ENCODE data around the gene WFDC12.
A peak's percentile ranks its signal among the peaks of the same experiment; 100 is the strongest.

WFDC12 gene

DNA sequence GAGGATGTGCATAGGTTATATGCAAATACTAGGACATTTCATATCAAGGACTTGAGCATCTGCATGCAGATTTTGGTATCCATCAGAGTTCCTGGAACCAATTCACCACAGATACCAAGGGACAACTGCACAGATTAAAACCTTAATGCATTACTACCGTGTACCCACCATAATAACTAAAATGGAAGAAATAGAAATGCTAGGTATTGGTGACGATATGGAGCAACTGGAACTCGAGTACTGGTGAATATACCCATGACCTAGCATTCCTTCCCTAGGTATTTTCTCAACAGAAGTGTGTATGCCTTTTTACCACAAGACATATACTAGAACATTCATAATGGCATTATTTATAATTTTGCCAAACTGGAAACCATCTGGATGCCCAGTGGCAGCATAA lies 41.8 kb downstream of the WFDC12 start:
- TF ChIP-seq CTCF (IDR thresholded peaks at IDR 0.05; ENCODE audit: low read depth, low read length, missing control alignments), result no peak
- in situ Hi-C loops (cut with HindIII; ENCODE audit: low sequenced_read_pairs), result no loop called here
- H3K4me3 ChIP-seq (ENCODE audit: low read depth, low read length), result no peak overlapping the region
- no peak for DNase-seq (ENCODE audit: low read depth)

DNA sequence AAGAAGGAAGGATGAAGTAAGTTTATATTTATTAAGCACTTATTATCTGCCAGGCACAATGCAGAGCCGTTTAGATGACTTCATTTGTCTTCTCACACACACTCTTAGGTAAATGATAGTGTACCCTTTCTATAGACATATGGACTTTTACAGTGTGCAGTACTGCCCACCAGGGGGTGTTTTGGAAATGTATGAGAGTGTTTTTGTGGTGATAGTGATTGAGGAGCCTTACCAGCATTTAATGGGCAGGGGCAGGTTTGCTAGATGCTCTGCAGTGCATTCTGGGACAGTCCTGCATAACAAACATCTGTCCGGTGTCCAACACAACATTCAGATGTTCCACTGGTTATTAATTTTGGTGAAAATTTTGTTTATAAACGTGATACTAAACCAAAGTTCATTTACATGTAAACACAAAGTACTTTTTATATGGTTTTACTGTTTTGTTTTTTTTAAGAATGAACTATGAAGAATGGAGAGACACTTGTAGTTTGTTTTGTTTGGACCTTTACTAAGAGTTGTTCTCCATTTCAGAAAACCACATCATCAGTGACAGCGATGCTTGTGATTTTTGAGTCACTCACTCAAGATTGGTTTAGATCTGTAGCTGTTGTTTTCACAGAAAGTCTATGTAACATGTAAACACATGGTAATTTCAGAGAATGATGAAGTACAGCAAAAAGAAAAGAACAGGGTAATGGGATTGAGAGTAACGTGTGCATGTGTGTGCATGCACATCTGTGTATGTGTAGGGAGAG lies 43.2 kb downstream of the WFDC12 start:
- in situ Hi-C loops (cut with HindIII; ENCODE audit: low sequenced_read_pairs), result no loop called here
- no peak for DNase-seq (ENCODE audit: low read depth)
- TF ChIP-seq CTCF (IDR thresholded peaks at IDR 0.05; ENCODE audit: low read depth, low read length, missing control alignments), result peak; percentile 52
- no peak overlapping the region for H3K4me3 ChIP-seq (ENCODE audit: low read depth, low read length)

DNA sequence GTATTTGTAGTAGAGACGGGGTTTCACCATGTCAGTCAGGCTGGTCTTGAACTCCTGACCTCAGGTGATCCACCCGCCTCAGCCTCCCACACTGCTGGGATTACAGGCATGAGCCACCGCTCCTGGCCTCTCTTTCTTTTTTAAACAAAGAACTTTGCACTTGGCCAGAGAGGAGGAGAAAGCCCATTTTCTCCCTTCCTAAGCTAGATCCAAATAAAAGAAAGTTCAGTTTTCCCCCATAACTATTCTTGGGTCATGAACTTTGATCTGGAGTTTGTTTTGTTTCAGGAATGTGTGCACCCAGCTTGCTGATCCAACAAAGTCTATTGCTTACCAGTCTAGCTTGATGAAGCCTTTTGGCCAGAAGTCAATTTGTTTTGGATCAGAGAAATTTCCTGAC lies 46.7 kb downstream of the WFDC12 start:
- DNase-seq (ENCODE audit: low read depth), result no peak
- TF ChIP-seq CTCF (IDR thresholded peaks at IDR 0.05; ENCODE audit: low read depth, low read length, missing control alignments), result no peak
- H3K4me3 ChIP-seq (ENCODE audit: low read depth, low read length), result no peak overlapping the region
- in situ Hi-C loops (cut with HindIII; ENCODE audit: low sequenced_read_pairs), result no loop called here

Measured in astrocyte of the cerebellum (primary cell).